Measurements from ENCODE around the gene CBR4.

GRCh38 chr4:169042608-169043007 is 32.6 kb upstream of the CBR4 start:
- TF ChIP-seq CTCF (conservative IDR thresholded peaks at IDR 0.05): no peak
- TF ChIP-seq ZFX (IDR thresholded peaks at IDR 0.05): no peak

Data from C4-2B (cell line).